ENCODE measurements around the gene AIF1.

AIF1 gene

GRCh38 chr6:31577579-31577966, 37.5 kb upstream of the AIF1 start:
- Mint-ChIP-seq H3K27me3 (no peaks in the 10 kb centered on the region), H3K36me3 (peaks cover 23% of the 10 kb centered on the region), H3K27ac (no peak overlapping the region), H3K4me3 (peak overlapping the region; percentile 88), H3K9me3 (no peaks in the 10 kb centered on the region), H3K4me1 (peaks cover 55% of the 10 kb centered on the region)
- DNase-seq (ENCODE audit: low spot score in 2 of 2), result no peak
- ATAC-seq (ENCODE audit: low read depth), result no peak

- DNase-seq (ENCODE audit: low spot score in 2 of 2), result no peak
- Mint-ChIP-seq H3K27ac (peak overlapping the region; percentile 94), H3K4me3 (peak overlapping the region; percentile 97), H3K9me3 (no peaks in the 10 kb centered on the region), H3K36me3 (peaks cover 23% of the 10 kb centered on the region), H3K27me3 (no peaks in the 10 kb centered on the region), H3K4me1 (peaks cover 52% of the 10 kb centered on the region)
- ATAC-seq (ENCODE audit: low read depth), result no peak
These were observed 36.6 kb upstream of the AIF1 start for GRCh38 chr6:31578184-31579118.

- DNase-seq (ENCODE audit: low spot score in 2 of 2), result no peak
- H3K9me3 Mint-ChIP-seq, result no peaks in the 10 kb centered on the region
- no peak for ATAC-seq (ENCODE audit: low read depth)
- no peaks in the 10 kb centered on the region for H3K27me3 Mint-ChIP-seq
- H3K36me3 Mint-ChIP-seq, result peaks cover 23% of the 10 kb centered on the region
- H3K4me1 Mint-ChIP-seq, result peaks cover 45% of the 10 kb centered on the region
- H3K27ac Mint-ChIP-seq, result peak overlapping the region; percentile 94
- peak overlapping the region; percentile 97 for H3K4me3 Mint-ChIP-seq
These were observed 35.9 kb upstream of the AIF1 start for GRCh38 chr6:31579119-31579505.

- no peaks in the 10 kb centered on the region for H3K9me3 Mint-ChIP-seq
- peaks cover 41% of the 10 kb centered on the region for H3K4me1 Mint-ChIP-seq
- H3K4me3 Mint-ChIP-seq, result peak overlapping the region; percentile 97
- ATAC-seq (ENCODE audit: low read depth), result no peak
- peak overlapping the region; percentile 94 for H3K27ac Mint-ChIP-seq
- peaks cover 23% of the 10 kb centered on the region for H3K36me3 Mint-ChIP-seq
- no peak for DNase-seq (ENCODE audit: low spot score in 2 of 2)
- H3K27me3 Mint-ChIP-seq, result no peaks in the 10 kb centered on the region
These were observed 35.2 kb upstream of the AIF1 start for GRCh38 chr6:31579546-31580437.

DNA sequence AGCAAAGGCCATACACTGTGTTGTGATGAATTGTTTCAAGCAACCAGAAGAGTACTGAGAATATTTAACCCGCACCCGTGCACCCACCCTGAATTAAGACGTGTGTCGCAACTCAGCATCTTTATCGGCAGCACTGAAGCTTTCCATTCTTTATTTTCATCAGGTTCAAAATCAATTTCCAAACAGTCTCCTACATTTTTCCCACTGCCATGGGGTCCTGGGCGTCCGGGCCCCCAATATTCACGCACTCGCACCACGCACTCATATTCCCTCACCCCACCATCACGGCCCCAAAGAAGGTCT, 34.6 kb upstream of the AIF1 start:
- Mint-ChIP-seq H3K4me1 (peaks cover 39% of the 10 kb centered on the region), H3K27me3 (no peaks in the 10 kb centered on the region), H3K9me3 (no peaks in the 10 kb centered on the region), H3K4me3 (peak overlapping the region; percentile 97), H3K36me3 (peaks cover 23% of the 10 kb centered on the region), H3K27ac (peak overlapping the region; percentile 94)
- DNase-seq (ENCODE audit: low spot score in 2 of 2) (no peak), ATAC-seq (ENCODE audit: low read depth) (no peak)

DNA sequence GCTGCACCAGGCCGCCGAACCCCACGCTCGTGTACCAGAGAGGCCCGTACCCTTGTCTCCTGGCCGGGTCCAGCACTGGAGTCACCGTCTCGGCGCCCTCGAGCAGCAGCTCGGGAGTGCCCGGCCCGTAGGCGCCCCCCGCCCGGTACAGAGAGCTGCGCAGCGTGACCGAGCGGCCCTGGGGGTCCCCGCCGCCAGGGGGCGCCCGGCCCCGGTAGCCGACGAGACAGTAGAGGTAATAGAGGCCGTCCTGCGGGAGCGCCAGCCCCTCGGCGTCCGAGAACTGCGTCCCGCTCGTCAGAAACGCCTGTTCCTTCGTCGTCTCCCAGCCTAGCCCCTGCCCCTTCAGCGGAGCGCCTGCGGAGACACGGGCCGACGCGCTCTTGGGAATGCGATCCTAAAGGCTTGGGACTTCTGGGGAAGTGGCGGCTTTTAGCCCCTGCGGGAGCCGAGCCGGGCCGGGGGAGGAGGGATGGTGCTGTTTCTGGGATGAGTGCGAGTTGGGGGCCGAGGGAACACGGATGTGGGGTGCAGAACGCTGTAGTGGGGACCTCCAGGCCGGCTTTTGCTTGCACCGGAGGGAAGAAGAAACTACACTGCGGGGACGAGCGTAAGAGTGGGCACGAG, 34.1 kb upstream of the AIF1 start:
- Mint-ChIP-seq H3K36me3 (peaks cover 21% of the 10 kb centered on the region), H3K4me3 (peak overlapping the region; percentile 97), H3K9me3 (no peaks in the 10 kb centered on the region), H3K27ac (peak overlapping the region; percentile 94), H3K4me1 (peaks cover 40% of the 10 kb centered on the region), H3K27me3 (no peaks in the 10 kb centered on the region)
- peak; percentile 87 to 92 for DNase-seq (ENCODE audit: low spot score in 2 of 2)
- ATAC-seq (ENCODE audit: low read depth), result peak; percentile 69

- Mint-ChIP-seq H3K27ac (peak overlapping the region; percentile 94), H3K4me3 (peak overlapping the region; percentile 97), H3K27me3 (no peaks in the 10 kb centered on the region), H3K9me3 (no peaks in the 10 kb centered on the region), H3K36me3 (peaks cover 18% of the 10 kb centered on the region), H3K4me1 (peaks cover 37% of the 10 kb centered on the region)
- ATAC-seq (ENCODE audit: low read depth), result no peak
- peak in 1 of 2 donors; percentile 27 for DNase-seq (ENCODE audit: low spot score in 2 of 2)
These were observed 33.4 kb upstream of the AIF1 start for GRCh38 chr6:31581434-31582229.

DNA sequence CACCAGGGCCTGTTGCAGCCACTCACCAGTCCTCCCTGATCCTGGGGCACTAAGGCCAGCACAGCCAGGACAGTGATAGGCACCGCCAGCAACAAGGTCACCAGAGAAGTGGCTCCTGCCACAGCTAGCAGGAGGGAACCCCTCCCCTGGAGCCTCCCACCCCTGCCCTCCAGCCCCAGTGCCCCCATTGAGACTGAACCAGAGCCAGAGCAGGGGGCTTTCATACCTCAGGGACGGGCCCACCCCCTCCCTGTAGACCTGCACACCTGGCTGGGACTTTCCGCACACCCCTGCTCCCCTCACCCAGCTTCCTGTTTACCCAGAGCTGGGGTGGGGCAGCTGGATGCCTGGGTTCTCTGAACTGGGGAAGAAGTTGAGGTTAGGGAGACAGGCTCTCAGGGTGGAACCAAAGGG, 32.8 kb upstream of the AIF1 start, which contains the start of gene LTB:
LTB (minus strand) TSS at position 195 of the 414 bp plus-strand sequence; CDS start at position 188, 7 bp downstream.
- Mint-ChIP-seq H3K4me1 (peaks cover 41% of the 10 kb centered on the region), H3K9me3 (no peaks in the 10 kb centered on the region), H3K4me3 (peak within 1 kb of the TSS; percentile 97), H3K27ac (peak within 1 kb of the TSS; percentile 94), H3K27me3 (no peaks in the 10 kb centered on the region), H3K36me3 (peaks cover 16% of the 10 kb centered on the region)
- DNase-seq (ENCODE audit: low spot score in 2 of 2), result peak; percentile 50 to 53
- ATAC-seq (ENCODE audit: low read depth), result peak; percentile 62

GRCh38 chr6:31585491-31585890, 29.5 kb upstream of the AIF1 start:
- Mint-ChIP-seq H3K4me3 (peak overlapping the region; percentile 73), H3K36me3 (peaks cover 22% of the 10 kb centered on the region), H3K27me3 (no peaks in the 10 kb centered on the region), H3K27ac (peak overlapping the region; percentile 86), H3K4me1 (peaks cover 41% of the 10 kb centered on the region), H3K9me3 (no peaks in the 10 kb centered on the region)
- ATAC-seq (ENCODE audit: low read depth) (no peak), DNase-seq (ENCODE audit: low spot score in 2 of 2) (no peak)

DNA sequence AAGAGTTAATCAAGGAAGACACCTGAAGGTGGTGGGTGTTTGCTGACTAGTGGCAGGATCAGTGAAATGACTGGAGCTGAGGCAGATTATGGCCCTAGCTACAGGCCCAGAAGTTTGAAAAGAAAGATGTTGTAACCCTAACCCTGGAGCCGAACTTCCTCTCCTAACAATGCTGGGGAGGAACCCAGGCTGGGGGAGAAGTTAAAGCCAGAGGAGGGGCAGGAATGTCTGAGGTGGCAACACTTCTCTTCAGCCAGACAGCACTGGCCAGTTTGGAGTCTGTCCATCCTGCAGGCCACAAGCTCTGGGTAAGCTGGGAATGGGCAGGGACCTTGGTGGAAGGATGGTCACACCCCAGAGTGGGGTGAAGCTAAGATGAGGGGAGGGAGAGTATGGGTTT, 29.0 kb upstream of the AIF1 start, which contains the start of gene LST1:
LST1 (plus strand) TSS at position 270 of the 400 bp plus-strand sequence. CDS start 1,023 bp downstream, outside the sequence.
- no peaks in the 10 kb centered on the region for H3K9me3 Mint-ChIP-seq
- H3K36me3 Mint-ChIP-seq, result peaks cover 18% of the 10 kb centered on the region
- peak; percentile 1 for ATAC-seq (ENCODE audit: low read depth)
- DNase-seq (ENCODE audit: low spot score in 2 of 2), result no peak
- H3K27me3 Mint-ChIP-seq, result no peaks in the 10 kb centered on the region
- H3K27ac Mint-ChIP-seq, result peak within 1 kb of the TSS; percentile 86
- H3K4me3 Mint-ChIP-seq, result peak within 1 kb of the TSS; percentile 73
- H3K4me1 Mint-ChIP-seq, result peaks cover 43% of the 10 kb centered on the region

- ATAC-seq (ENCODE audit: low read depth) (peak; percentile 78), DNase-seq (ENCODE audit: low spot score in 2 of 2) (peak; percentile 44 to 51)
- Mint-ChIP-seq H3K27ac (peak overlapping the region; percentile 86), H3K4me1 (peaks cover 43% of the 10 kb centered on the region), H3K9me3 (no peaks in the 10 kb centered on the region), H3K36me3 (peaks cover 12% of the 10 kb centered on the region), H3K27me3 (no peaks in the 10 kb centered on the region), H3K4me3 (peak overlapping the region; percentile 73)
These were observed 28.3 kb upstream of the AIF1 start for GRCh38 chr6:31586599-31587281.

DNA sequence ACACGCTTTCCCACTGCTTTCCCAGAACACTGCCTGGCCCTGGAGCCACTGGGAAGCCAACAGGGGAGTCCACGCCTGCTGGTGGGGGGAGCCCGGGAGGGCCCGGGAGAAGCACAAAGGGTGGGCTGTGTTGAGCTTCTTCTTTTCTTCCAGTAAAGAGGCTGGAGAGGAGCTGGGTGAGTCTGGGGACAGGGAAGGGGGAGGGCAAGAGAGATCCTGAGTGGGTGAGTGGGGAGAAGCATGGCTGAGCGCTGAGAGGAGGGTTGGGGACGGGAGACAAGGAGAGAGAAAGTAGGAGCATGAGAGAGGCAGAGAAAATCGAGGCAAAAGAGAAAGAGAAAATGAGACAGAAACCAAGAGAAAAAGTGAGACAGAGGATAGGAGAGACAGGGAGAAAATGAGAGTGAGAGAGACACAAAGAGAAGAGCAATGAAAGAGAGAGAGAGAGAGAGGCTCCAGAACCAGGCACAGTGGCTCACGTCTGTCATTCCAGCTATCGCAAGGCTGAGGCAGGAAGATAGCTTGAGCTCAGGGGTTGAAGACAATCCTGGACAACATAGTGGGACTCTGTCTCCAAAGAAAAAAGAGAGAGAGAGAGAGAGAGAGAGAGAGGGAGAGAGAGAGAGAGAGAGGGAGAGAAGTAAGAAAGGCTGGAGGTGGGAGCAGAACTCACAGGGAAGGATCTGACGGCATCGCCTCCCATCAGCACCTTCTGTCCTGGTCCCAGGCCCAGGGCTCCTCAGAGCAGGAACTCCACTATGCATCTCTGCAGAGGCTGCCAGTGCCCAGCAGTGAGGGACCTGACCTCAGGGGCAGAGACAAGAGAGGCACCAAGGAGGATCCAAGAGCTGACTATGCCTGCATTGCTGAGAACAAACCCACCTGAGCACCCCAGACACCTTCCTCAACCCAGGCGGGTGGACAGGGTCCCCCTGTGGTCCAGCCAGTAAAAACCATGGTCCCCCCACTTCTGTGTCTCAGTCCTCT, 26.9 kb upstream of the AIF1 start:
- no peaks in the 10 kb centered on the region for H3K9me3 Mint-ChIP-seq
- H3K27ac Mint-ChIP-seq, result peak overlapping the region; percentile 86
- H3K4me1 Mint-ChIP-seq, result peaks cover 45% of the 10 kb centered on the region
- DNase-seq (ENCODE audit: low spot score in 2 of 2), result no peak
- ATAC-seq (ENCODE audit: low read depth), result no peak
- H3K4me3 Mint-ChIP-seq, result peak overlapping the region; percentile 76
- no peaks in the 10 kb centered on the region for H3K27me3 Mint-ChIP-seq
- peaks cover 10% of the 10 kb centered on the region for H3K36me3 Mint-ChIP-seq
